Parathyroid adenoma (tissue), 2 donors: ENCODE measurements around the gene RAI14.

ENCODE experiments used
- H2AFZ ChIP-seq: fragments of 300-600 bp; sonication (generic); one replicate; pipeline ENCODE4 v1.7.0; 2017; ENCODE audit warnings: antibody characterized with exemption, mild to moderate bottlenecking
- H3K27ac ChIP-seq: fragments of 300-600 bp; sonication (generic); one replicate; pipeline ENCODE4 v1.7.0; 2017
- H3K27me3 ChIP-seq: fragments of 300-600 bp; sonication (generic); one replicate; pipeline ENCODE4 v1.7.0; 2017; ENCODE audit warnings: low read length; ENCODE audit not compliant: control insufficient read depth, insufficient read depth
- H3K36me3 ChIP-seq: fragments of 300-600 bp; sonication (generic); one replicate; pipeline ENCODE4 v1.7.0; 2017; ENCODE audit warnings: low read length; ENCODE audit not compliant: control insufficient read depth, insufficient read depth
- H3K4me1 ChIP-seq: fragments of 300-600 bp; sonication (generic); one replicate; pipeline ENCODE4 v1.7.0; 2017; ENCODE audit warnings: control low read depth
- H3K4me2 ChIP-seq: fragments of 300-600 bp; sonication (generic); one replicate; pipeline ENCODE4 v1.7.0; 2017; ENCODE audit warnings: low read length
- H3K4me3 ChIP-seq: fragments of 300-600 bp; sonication (generic); one replicate; pipeline ENCODE4 v1.7.0; 2017; ENCODE audit warnings: low read depth, low read length
- H3K79me2 ChIP-seq: fragments of 300-600 bp; sonication (generic); one replicate; pipeline ENCODE4 v1.7.0; 2017; ENCODE audit warnings: control low read depth
- H3K9ac ChIP-seq: fragments of 300-600 bp; sonication (generic); one replicate; pipeline ENCODE4 v1.7.0; 2017; ENCODE audit warnings: mild to moderate bottlenecking
- H3K9me3 ChIP-seq: fragments of 300-600 bp; sonication (generic); one replicate; pipeline ENCODE4 v1.7.0; 2017; ENCODE audit warnings: low read length; ENCODE audit not compliant: control insufficient read depth
- CTCF ChIP-seq: fragments of 300-600 bp; sonication (generic); IDR thresholded peaks from one replicate; pipeline ENCODE4 v1.7.0; 2017; ENCODE audit warnings: antibody characterized with exemption, mild to moderate bottlenecking
- donor health status: primary hyperparathyroidism.

The RAI14 gene

GRCh38 chr5:34684281-34684979, 28.3 kb downstream of the RAI14 start:
- no peak overlapping the region for H3K4me3 ChIP-seq
- H3K9ac ChIP-seq, result no peak overlapping the region
- TF ChIP-seq CTCF, result no peak
- H3K4me2 ChIP-seq, result no peak overlapping the region
- H3K79me2 ChIP-seq, result peaks cover 14% of the 10 kb centered on the region
- H3K4me1 ChIP-seq, result peaks cover 8% of the 10 kb centered on the region
- H3K27ac ChIP-seq, result no peak overlapping the region
- H2AFZ ChIP-seq, result no peak overlapping the region
- H3K36me3 ChIP-seq, result no peaks in the 10 kb centered on the region
- H3K27me3 ChIP-seq, result no peaks in the 10 kb centered on the region
- no peaks in the 10 kb centered on the region for H3K9me3 ChIP-seq

GRCh38 chr5:34684980-34685352, 28.8 kb downstream of the RAI14 start:
- no peak overlapping the region for H3K4me3 ChIP-seq
- no peak overlapping the region for H3K9ac ChIP-seq
- H2AFZ ChIP-seq, result no peak overlapping the region
- H3K9me3 ChIP-seq, result no peaks in the 10 kb centered on the region
- no peak overlapping the region for H3K4me2 ChIP-seq
- H3K79me2 ChIP-seq, result peaks cover 10% of the 10 kb centered on the region
- H3K27ac ChIP-seq, result no peak overlapping the region
- no peaks in the 10 kb centered on the region for H3K27me3 ChIP-seq
- no peaks in the 10 kb centered on the region for H3K36me3 ChIP-seq
- peaks cover 8% of the 10 kb centered on the region for H3K4me1 ChIP-seq
- TF ChIP-seq CTCF, result no peak

GRCh38 chr5:34685485-34686165, 29.5 kb downstream of the RAI14 start:
- Histone ChIP-seq H3K27ac (no peak overlapping the region), H3K4me2 (no peak overlapping the region), H3K79me2 (peaks cover 10% of the 10 kb centered on the region), H3K9ac (no peak overlapping the region), H3K4me1 (peaks cover 8% of the 10 kb centered on the region), H3K27me3 (no peaks in the 10 kb centered on the region), H3K4me3 (no peak overlapping the region), H3K9me3 (no peaks in the 10 kb centered on the region), H3K36me3 (no peaks in the 10 kb centered on the region), H2AFZ (no peak overlapping the region)
- no peak for TF ChIP-seq CTCF

GRCh38 chr5:34686762-34687268, 30.7 kb downstream of the RAI14 start:
- Histone ChIP-seq H3K4me2 (no peak overlapping the region), H3K27me3 (no peaks in the 10 kb centered on the region), H3K4me1 (peaks cover 8% of the 10 kb centered on the region), H2AFZ (no peak overlapping the region), H3K79me2 (peaks cover 10% of the 10 kb centered on the region), H3K27ac (no peak overlapping the region), H3K36me3 (no peaks in the 10 kb centered on the region), H3K9ac (no peak overlapping the region), H3K9me3 (no peaks in the 10 kb centered on the region), H3K4me3 (no peak overlapping the region)
- TF ChIP-seq CTCF, result no peak
